IMR-90 (cell line): ENCODE results near the gene PKHD1. TPM values are rescaled to one million over a fixed set of nuclear protein-coding genes. Genes with fewer than 3 reads are reported as not detected.

Source experiments
- ATAC-seq: fragments of 200-7000 bp; cut with Tn5 transposase; 2 replicates; pipeline ENCODE4 v1.9.1; 2020; ENCODE audit warnings: low read depth, mild to moderate bottlenecking, moderate library complexity
- BruUV-seq: library from RNA; stranded (reverse); fragments of 400-500 nt; replicated peaks from 2 replicates; lab custom pipeline; 2021; lab: Mats Ljungman, UMichigan
- CTCF ChIA-PET: fragments of 300-600 bp; formaldehyde crosslinking; extraction: SDS; loops from one replicate; lab custom pipeline; 2021; ENCODE audit warnings: antibody characterized with exemption; lab: Yijun Ruan, JAX
- POLR2A ChIA-PET: fragments of 300-600 bp; sonication (Branson Sonifier 250); formaldehyde crosslinking; loops from one replicate; lab custom pipeline; 2022; ENCODE audit warnings: antibody characterized with exemption; ENCODE audit not compliant: unreplicated experiment; lab: Charles Lee
- DNase-seq: peaks from one replicate; pipeline ENCODE4 v3.0.0; 2013
- H2AFZ ChIP-seq: replicated peaks from 2 replicates; pipeline ENCODE3; 2013; ENCODE audit warnings: low read length, mild to moderate bottlenecking; ENCODE audit not compliant: poor library complexity
- H2AK5ac ChIP-seq: 2 replicates; pipeline ENCODE4 v1.6.1; 2013; ENCODE audit warnings: low read depth, low read length, inconsistent platforms
- H2AK9ac ChIP-seq: replicated peaks from 2 replicates; pipeline ENCODE3; 2013; ENCODE audit warnings: mild to moderate bottlenecking, low read depth, low read length, moderate library complexity; ENCODE audit not compliant: poor library complexity
- H2BK120ac ChIP-seq: 2 replicates; pipeline ENCODE4 v1.6.1; 2013; ENCODE audit warnings: low read depth, low read length, inconsistent platforms
- H2BK15ac ChIP-seq: 3 replicates; pipeline ENCODE4 v1.6.1; 2013; ENCODE audit warnings: low read depth, low read length, inconsistent platforms
- H2BK20ac ChIP-seq: 2 replicates; pipeline ENCODE4 v1.6.1; 2013; ENCODE audit warnings: low read depth, mild to moderate bottlenecking, inconsistent platforms, low read length, moderate library complexity
- H2BK5ac ChIP-seq: 2 replicates; pipeline ENCODE4 v1.6.1; 2013; ENCODE audit warnings: mild to moderate bottlenecking, low read depth, low read length, inconsistent platforms; ENCODE audit not compliant: poor library complexity, severe bottlenecking
- H3K14ac ChIP-seq: replicated peaks from 2 replicates; pipeline ENCODE4 v1.6.1; 2013; ENCODE audit warnings: low read depth, low read length, inconsistent platforms
- H3K18ac ChIP-seq: 2 replicates; pipeline ENCODE4 v1.6.1; 2013; ENCODE audit warnings: low read depth, low read length, control low read depth
- H3K23ac ChIP-seq: 2 replicates; pipeline ENCODE4 v1.6.1; 2013; ENCODE audit warnings: low read depth, low read length, inconsistent platforms
- H3K27ac ChIP-seq: 2 replicates; pipeline ENCODE4 v1.5.1; 2013; ENCODE audit warnings: mild to moderate bottlenecking, control low read depth, low read length; ENCODE audit not compliant: insufficient read depth
- H3K27me3 ChIP-seq: 2 replicates; pipeline ENCODE4 v1.6.1; 2013; ENCODE audit warnings: low read length; ENCODE audit not compliant: control insufficient read depth, insufficient read depth
- H3K36me3 ChIP-seq: 2 replicates; pipeline ENCODE4 v1.6.1; 2013; ENCODE audit warnings: low read length, mixed read lengths; ENCODE audit not compliant: control insufficient read depth, insufficient read depth
- H3K4ac ChIP-seq: 2 replicates; pipeline ENCODE4 v1.6.1; 2013; ENCODE audit warnings: low read depth, low read length, inconsistent platforms
- H3K4me1 ChIP-seq: 2 replicates; pipeline ENCODE4 v1.6.1; 2013; ENCODE audit warnings: low read length, mixed read lengths; ENCODE audit not compliant: control insufficient read depth, insufficient read depth
- H3K4me2 ChIP-seq: 2 replicates; pipeline ENCODE4 v1.6.1; 2013; ENCODE audit warnings: low read depth, mild to moderate bottlenecking, control low read depth, low read length, moderate library complexity
- H3K4me3 ChIP-seq: 2 replicates; pipeline ENCODE4 v1.5.1; 2013; ENCODE audit warnings: low read depth, mild to moderate bottlenecking, control low read depth, low read length, moderate library complexity; ENCODE audit not compliant: insufficient read depth
- H3K56ac ChIP-seq: 2 replicates; pipeline ENCODE4 v1.6.1; 2013; ENCODE audit warnings: low read length, inconsistent platforms; ENCODE audit not compliant: insufficient read depth; ENCODE audit errors: extremely low read depth
- H3K79me1 ChIP-seq, 2 experiments: 2 replicates each; pipeline ENCODE4 v1.6.1; 2013; ENCODE audit warnings: low read length in 2 of 2, inconsistent platforms in 1 of 2, low read depth in 1 of 2
- H3K9ac ChIP-seq: 2 replicates; pipeline ENCODE4 v1.6.1; 2013; ENCODE audit warnings: low read depth, low read length, control low read depth
- H3K9me1 ChIP-seq: 2 replicates; pipeline ENCODE4 v1.6.1; 2013; ENCODE audit warnings: low read length, inconsistent platforms; ENCODE audit not compliant: insufficient read depth
- H3K9me3 ChIP-seq: 2 replicates; pipeline ENCODE4 v1.6.1; 2013; ENCODE audit warnings: low read length; ENCODE audit not compliant: control insufficient read depth, insufficient read depth
- H4K20me1 ChIP-seq: 2 replicates; pipeline ENCODE4 v1.6.1; 2013; ENCODE audit warnings: low read length, inconsistent platforms; ENCODE audit not compliant: insufficient read depth
- H4K5ac ChIP-seq: 2 replicates; pipeline ENCODE4 v1.6.1; 2013; ENCODE audit warnings: mild to moderate bottlenecking, low read depth, low read length, control low read depth
- H4K8ac ChIP-seq, 2 experiments: 2 replicates each; pipeline ENCODE4 v1.6.1; 2013; ENCODE audit warnings: low read depth in 2 of 2, low read length in 2 of 2, control low read depth in 1 of 2, inconsistent platforms in 1 of 2
- H4K91ac ChIP-seq: 2 replicates; pipeline ENCODE4 v1.6.1; 2013; ENCODE audit warnings: low read depth, low read length, inconsistent platforms; ENCODE audit not compliant: insufficient read depth
- BHLHE40 ChIP-seq: fragments of 150-350 bp; IDR thresholded peaks from 2 replicates; pipeline ENCODE4 v1.6.1; 2016; ENCODE audit warnings: mild to moderate bottlenecking, low read depth, low read length
- CEBPB ChIP-seq: IDR thresholded peaks from 2 replicates; pipeline ENCODE4 v1.6.1; 2012; ENCODE audit warnings: low read depth, low read length, improper control_type of control experiment
- FOS ChIP-seq: fragments of 150-350 bp; IDR thresholded peaks from 2 replicates; pipeline ENCODE4 v1.6.1; 2016; ENCODE audit warnings: low read depth, low read length
- MAFK ChIP-seq: IDR thresholded peaks from 2 replicates; pipeline ENCODE4 v1.6.1; 2012; ENCODE audit warnings: low read depth, low read length, improper control_type of control experiment
- MAZ ChIP-seq: IDR thresholded peaks from 2 replicates; pipeline ENCODE4 v1.6.1; 2012; ENCODE audit warnings: low read depth, mild to moderate bottlenecking, low read length, improper control_type of control experiment, moderate library complexity, borderline replicate concordance
- MXI1 ChIP-seq: IDR thresholded peaks from 2 replicates; pipeline ENCODE4 v1.6.1; 2012; ENCODE audit warnings: low read depth, mild to moderate bottlenecking, low read length, moderate library complexity, borderline replicate concordance
- RCOR1 ChIP-seq: IDR thresholded peaks from 2 replicates; pipeline ENCODE4 v1.6.1; 2012; ENCODE audit warnings: mild to moderate bottlenecking, low read length, improper control_type of control experiment; ENCODE audit not compliant: insufficient replicate concordance
- RFX5 ChIP-seq: IDR thresholded peaks from 2 replicates; pipeline ENCODE4 v1.8.0; 2012; ENCODE audit warnings: low read depth, mild to moderate bottlenecking, low read length, moderate library complexity
- SMC3 ChIP-seq: fragments of 150-350 bp; IDR thresholded peaks from 2 replicates; pipeline ENCODE4 v1.6.1; 2016; ENCODE audit warnings: low read depth, mild to moderate bottlenecking, antibody characterized with exemption, low read length, moderate library complexity
- WGBS, 2 experiments: methylation state at CpG; one replicate each; pipeline versions ENCODE4 v1.1.5 to v1.1.7; 2013; ENCODE audit warnings: missing lambda C conversion rate in 2 of 2; ENCODE audit not compliant: insufficient read length in 1 of 2; ENCODE audit errors: extremely low coverage in 2 of 2; 5-methylcytosine and 5-hydroxymethylcytosine counted together
- dilution Hi-C: fragments of 300-500 bp; cut with HindIII; formaldehyde crosslinking; loops from one replicate; pipeline ENCODE4 v1.14.3; 2018; ENCODE audit warnings: low sequenced_read_pairs; ENCODE audit not compliant: unreplicated experiment
- in situ Hi-C: fragments of 300-500 bp; cut with MboI; formaldehyde crosslinking; loops from 3 replicates; pipeline ENCODE4 v1.14.3; 2019; ENCODE audit warnings: low sequenced_read_pairs, inconsistent platforms, mixed read lengths
- intact Hi-C: fragments of 100-400 bp; cut with micrococcal nuclease; formaldehyde crosslinking; loops from 2 replicates; pipeline ENCODE4 v1.10.0; 2022
- polyA plus RNA-seq, 3 experiments: library from polyadenylated mRNA; depleted of rRNA; stranded (reverse); fragments of >200 nt; gene quantifications; 2 replicates each; pipeline ENCODE4 v1.2.3, GENCODE V29; 2012; ENCODE audit warnings: low replicate concordance in 1 of 3
- total RNA-seq: library from RNA; depleted of rRNA; stranded (reverse); fragments of >200 nt; gene quantifications from 2 replicates; pipeline ENCODE4 v1.2.3, GENCODE V29; 2012
- TF ChIP-seq, protein P1 (sequence below): conservative IDR thresholded peaks from 2 replicates; pipeline ENCODE4 v1.5.1; 2012; ENCODE audit warnings: mild to moderate bottlenecking, low read depth, low read length, improper control_type of control experiment

PKHD1 gene
- total and polyA plus RNA-seq, 2 of the 4 experiments (the other 2 are of a cell fraction) = not detected

DNA sequence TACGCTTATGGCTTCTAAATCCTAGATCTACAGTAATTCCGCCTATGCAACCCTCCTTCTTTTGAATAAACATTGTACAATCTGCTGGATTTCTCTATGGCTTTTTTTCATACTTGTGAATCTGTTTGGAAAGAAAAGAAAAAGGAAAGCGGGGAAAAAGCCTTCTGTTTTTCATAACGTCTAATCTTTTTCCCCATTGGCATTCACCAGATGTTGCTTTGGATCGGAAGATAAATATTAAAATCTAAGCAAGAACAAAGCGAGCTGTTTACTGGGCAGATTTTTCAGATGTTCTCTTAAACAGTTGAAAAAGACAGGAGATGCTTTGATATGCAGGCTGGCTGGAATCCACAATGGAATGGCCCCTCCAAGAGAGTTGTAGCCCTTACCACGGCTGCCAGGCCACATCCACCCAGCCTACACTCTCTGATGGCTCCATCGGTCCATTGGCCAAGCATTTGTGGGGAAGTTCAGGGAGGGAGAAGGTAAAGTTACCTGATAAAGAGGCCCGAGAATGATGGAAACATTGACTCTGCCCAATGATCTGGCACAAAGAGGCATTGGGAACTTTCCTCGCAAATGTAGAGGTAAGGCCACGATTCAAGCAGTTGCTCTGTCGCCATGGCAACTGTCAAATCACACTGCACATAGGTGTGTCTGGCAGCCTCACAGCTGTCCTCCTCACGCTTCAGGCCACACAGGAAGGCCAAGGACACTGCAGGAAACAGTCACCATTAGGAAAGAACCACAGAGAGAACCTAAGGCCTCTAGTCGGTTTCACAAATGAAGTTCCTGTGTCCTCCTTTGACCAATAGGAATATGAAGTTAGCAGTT lies 70.3 kb downstream of the PKHD1 start:
- no peak overlapping the region for H4K91ac ChIP-seq
- H3K56ac ChIP-seq = no peak overlapping the region
- no peak overlapping the region for H3K4me3 ChIP-seq
- in situ Hi-C loops (loop anchor here (10.0 to 25.0 kb wide), 2 partner anchors 162 to 1205 kb away; partner anchors contain the start of gene TFAP2B), dilution Hi-C loops (no loop called here), intact Hi-C loops (no loop called here)
- H3K23ac ChIP-seq = no peak overlapping the region
- H3K4ac ChIP-seq = no peak overlapping the region
- H3K18ac ChIP-seq = no peak overlapping the region
- ATAC-seq = no peak
- no peak overlapping the region for H2BK5ac ChIP-seq
- no peak overlapping the region for H3K27ac ChIP-seq
- H2AK9ac ChIP-seq = no peak overlapping the region
- H2AFZ ChIP-seq = peak overlapping the region; percentile 21
- no peak for TF ChIP-seq RFX5
- TF ChIP-seq, protein P1, sequence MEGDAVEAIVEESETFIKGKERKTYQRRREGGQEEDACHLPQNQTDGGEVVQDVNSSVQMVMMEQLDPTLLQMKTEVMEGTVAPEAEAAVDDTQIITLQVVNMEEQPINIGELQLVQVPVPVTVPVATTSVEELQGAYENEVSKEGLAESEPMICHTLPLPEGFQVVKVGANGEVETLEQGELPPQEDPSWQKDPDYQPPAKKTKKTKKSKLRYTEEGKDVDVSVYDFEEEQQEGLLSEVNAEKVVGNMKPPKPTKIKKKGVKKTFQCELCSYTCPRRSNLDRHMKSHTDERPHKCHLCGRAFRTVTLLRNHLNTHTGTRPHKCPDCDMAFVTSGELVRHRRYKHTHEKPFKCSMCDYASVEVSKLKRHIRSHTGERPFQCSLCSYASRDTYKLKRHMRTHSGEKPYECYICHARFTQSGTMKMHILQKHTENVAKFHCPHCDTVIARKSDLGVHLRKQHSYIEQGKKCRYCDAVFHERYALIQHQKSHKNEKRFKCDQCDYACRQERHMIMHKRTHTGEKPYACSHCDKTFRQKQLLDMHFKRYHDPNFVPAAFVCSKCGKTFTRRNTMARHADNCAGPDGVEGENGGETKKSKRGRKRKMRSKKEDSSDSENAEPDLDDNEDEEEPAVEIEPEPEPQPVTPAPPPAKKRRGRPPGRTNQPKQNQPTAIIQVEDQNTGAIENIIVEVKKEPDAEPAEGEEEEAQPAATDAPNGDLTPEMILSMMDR = no peak
- no peak for TF ChIP-seq FOS
- no peak for TF ChIP-seq MXI1
- no peak for TF ChIP-seq CEBPB
- no peak for TF ChIP-seq SMC3
- TF ChIP-seq MAZ = no peak
- no peak for TF ChIP-seq BHLHE40
- TF ChIP-seq MAFK = no peak
- TF ChIP-seq RCOR1 = no peak
- CTCF ChIA-PET = no interaction called here
- no peaks in the 10 kb centered on the region for H3K4me1 ChIP-seq
- no peaks in the 10 kb centered on the region for H3K79me1 ChIP-seq
- H2BK20ac ChIP-seq = no peak overlapping the region
- H3K9me3 ChIP-seq = no peaks in the 10 kb centered on the region
- no TSS peak for BruUV-seq
- H4K20me1 ChIP-seq = no peaks in the 10 kb centered on the region
- no peak overlapping the region for H3K4me2 ChIP-seq
- no peak overlapping the region for H2AK5ac ChIP-seq
- no peak overlapping the region for H3K9ac ChIP-seq
- H3K27me3 ChIP-seq = no peaks in the 10 kb centered on the region; the same call in 1 of the 2 replicates
- DNase-seq = no peak
- no peak overlapping the region for H4K8ac ChIP-seq
- no peak overlapping the region for H2BK15ac ChIP-seq
- no peaks in the 10 kb centered on the region for H3K36me3 ChIP-seq
- POLR2A ChIA-PET = no interaction called here
- no peak overlapping the region for H4K5ac ChIP-seq
- WGBS, 2 experiments = 44% methylated on average over 4 of the region's 14 CpGs; no CpG with 5 or more reads in 1 of the 2 experiments
- no peaks in the 10 kb centered on the region for H3K9me1 ChIP-seq
- H3K14ac ChIP-seq = no peak overlapping the region
- H2BK120ac ChIP-seq = no peak overlapping the region
